IMR-90 (cell line): Measurements from ENCODE around the gene ASB3. TPM values are rescaled to one million over a fixed set of nuclear protein-coding genes. Genes with fewer than 3 reads are reported as not detected.

Source experiments
- ATAC-seq: fragments of 200-7000 bp; cut with Tn5 transposase; 2 replicates; pipeline ENCODE4 v1.9.1; 2020; ENCODE audit warnings: low read depth, mild to moderate bottlenecking, moderate library complexity
- BruUV-seq: library from RNA; stranded (reverse); fragments of 400-500 nt; replicated peaks from 2 replicates; lab custom pipeline; 2021; lab: Mats Ljungman, UMichigan
- CTCF ChIA-PET: fragments of 300-600 bp; formaldehyde crosslinking; extraction: SDS; loops from one replicate; lab custom pipeline; 2021; ENCODE audit warnings: antibody characterized with exemption; lab: Yijun Ruan, JAX
- POLR2A ChIA-PET: fragments of 300-600 bp; sonication (Branson Sonifier 250); formaldehyde crosslinking; loops from one replicate; lab custom pipeline; 2022; ENCODE audit warnings: antibody characterized with exemption; ENCODE audit not compliant: unreplicated experiment; lab: Charles Lee
- DNase-seq: peaks from one replicate; pipeline ENCODE4 v3.0.0; 2013
- H2AFZ ChIP-seq: replicated peaks from 2 replicates; pipeline ENCODE3; 2013; ENCODE audit warnings: low read length, mild to moderate bottlenecking; ENCODE audit not compliant: poor library complexity
- H2AK5ac ChIP-seq: 2 replicates; pipeline ENCODE4 v1.6.1; 2013; ENCODE audit warnings: low read depth, low read length, inconsistent platforms
- H2AK9ac ChIP-seq: replicated peaks from 2 replicates; pipeline ENCODE3; 2013; ENCODE audit warnings: mild to moderate bottlenecking, low read depth, low read length, moderate library complexity; ENCODE audit not compliant: poor library complexity
- H2BK120ac ChIP-seq: 2 replicates; pipeline ENCODE4 v1.6.1; 2013; ENCODE audit warnings: low read depth, low read length, inconsistent platforms
- H2BK15ac ChIP-seq: 3 replicates; pipeline ENCODE4 v1.6.1; 2013; ENCODE audit warnings: low read depth, low read length, inconsistent platforms
- H2BK20ac ChIP-seq: 2 replicates; pipeline ENCODE4 v1.6.1; 2013; ENCODE audit warnings: low read depth, mild to moderate bottlenecking, inconsistent platforms, low read length, moderate library complexity
- H2BK5ac ChIP-seq: 2 replicates; pipeline ENCODE4 v1.6.1; 2013; ENCODE audit warnings: mild to moderate bottlenecking, low read depth, low read length, inconsistent platforms; ENCODE audit not compliant: poor library complexity, severe bottlenecking
- H3K14ac ChIP-seq: replicated peaks from 2 replicates; pipeline ENCODE4 v1.6.1; 2013; ENCODE audit warnings: low read depth, low read length, inconsistent platforms
- H3K18ac ChIP-seq: 2 replicates; pipeline ENCODE4 v1.6.1; 2013; ENCODE audit warnings: low read depth, low read length, control low read depth
- H3K23ac ChIP-seq: 2 replicates; pipeline ENCODE4 v1.6.1; 2013; ENCODE audit warnings: low read depth, low read length, inconsistent platforms
- H3K27ac ChIP-seq: 2 replicates; pipeline ENCODE4 v1.5.1; 2013; ENCODE audit warnings: mild to moderate bottlenecking, control low read depth, low read length; ENCODE audit not compliant: insufficient read depth
- H3K27me3 ChIP-seq: 2 replicates; pipeline ENCODE4 v1.6.1; 2013; ENCODE audit warnings: low read length; ENCODE audit not compliant: control insufficient read depth, insufficient read depth
- H3K36me3 ChIP-seq: 2 replicates; pipeline ENCODE4 v1.6.1; 2013; ENCODE audit warnings: low read length, mixed read lengths; ENCODE audit not compliant: control insufficient read depth, insufficient read depth
- H3K4ac ChIP-seq: 2 replicates; pipeline ENCODE4 v1.6.1; 2013; ENCODE audit warnings: low read depth, low read length, inconsistent platforms
- H3K4me1 ChIP-seq: 2 replicates; pipeline ENCODE4 v1.6.1; 2013; ENCODE audit warnings: low read length, mixed read lengths; ENCODE audit not compliant: control insufficient read depth, insufficient read depth
- H3K4me2 ChIP-seq: 2 replicates; pipeline ENCODE4 v1.6.1; 2013; ENCODE audit warnings: low read depth, mild to moderate bottlenecking, control low read depth, low read length, moderate library complexity
- H3K4me3 ChIP-seq: 2 replicates; pipeline ENCODE4 v1.5.1; 2013; ENCODE audit warnings: low read depth, mild to moderate bottlenecking, control low read depth, low read length, moderate library complexity; ENCODE audit not compliant: insufficient read depth
- H3K56ac ChIP-seq: 2 replicates; pipeline ENCODE4 v1.6.1; 2013; ENCODE audit warnings: low read length, inconsistent platforms; ENCODE audit not compliant: insufficient read depth; ENCODE audit errors: extremely low read depth
- H3K79me1 ChIP-seq, 2 experiments: 2 replicates each; pipeline ENCODE4 v1.6.1; 2013; ENCODE audit warnings: low read length in 2 of 2, inconsistent platforms in 1 of 2, low read depth in 1 of 2
- H3K9ac ChIP-seq: 2 replicates; pipeline ENCODE4 v1.6.1; 2013; ENCODE audit warnings: low read depth, low read length, control low read depth
- H3K9me1 ChIP-seq: 2 replicates; pipeline ENCODE4 v1.6.1; 2013; ENCODE audit warnings: low read length, inconsistent platforms; ENCODE audit not compliant: insufficient read depth
- H3K9me3 ChIP-seq: 2 replicates; pipeline ENCODE4 v1.6.1; 2013; ENCODE audit warnings: low read length; ENCODE audit not compliant: control insufficient read depth, insufficient read depth
- H4K20me1 ChIP-seq: 2 replicates; pipeline ENCODE4 v1.6.1; 2013; ENCODE audit warnings: low read length, inconsistent platforms; ENCODE audit not compliant: insufficient read depth
- H4K5ac ChIP-seq: 2 replicates; pipeline ENCODE4 v1.6.1; 2013; ENCODE audit warnings: mild to moderate bottlenecking, low read depth, low read length, control low read depth
- H4K8ac ChIP-seq, 2 experiments: 2 replicates each; pipeline ENCODE4 v1.6.1; 2013; ENCODE audit warnings: low read depth in 2 of 2, low read length in 2 of 2, control low read depth in 1 of 2, inconsistent platforms in 1 of 2
- H4K91ac ChIP-seq: 2 replicates; pipeline ENCODE4 v1.6.1; 2013; ENCODE audit warnings: low read depth, low read length, inconsistent platforms; ENCODE audit not compliant: insufficient read depth
- BHLHE40 ChIP-seq: fragments of 150-350 bp; IDR thresholded peaks from 2 replicates; pipeline ENCODE4 v1.6.1; 2016; ENCODE audit warnings: mild to moderate bottlenecking, low read depth, low read length
- CEBPB ChIP-seq: IDR thresholded peaks from 2 replicates; pipeline ENCODE4 v1.6.1; 2012; ENCODE audit warnings: low read depth, low read length, improper control_type of control experiment
- CHD1 ChIP-seq: IDR thresholded peaks from 2 replicates; pipeline ENCODE4 v1.6.1; 2012; ENCODE audit warnings: low read depth, low read length, improper control_type of control experiment
- ELK1 ChIP-seq: fragments of 150-350 bp; IDR thresholded peaks from 2 replicates; pipeline ENCODE4 v1.6.1; 2016; ENCODE audit warnings: low read depth, mild to moderate bottlenecking, low read length, moderate library complexity, borderline replicate concordance
- FOS ChIP-seq: fragments of 150-350 bp; IDR thresholded peaks from 2 replicates; pipeline ENCODE4 v1.6.1; 2016; ENCODE audit warnings: low read depth, low read length
- MAZ ChIP-seq: IDR thresholded peaks from 2 replicates; pipeline ENCODE4 v1.6.1; 2012; ENCODE audit warnings: low read depth, mild to moderate bottlenecking, low read length, improper control_type of control experiment, moderate library complexity, borderline replicate concordance
- NFE2L2 ChIP-seq: fragments of 150-350 bp; IDR thresholded peaks from 2 replicates; pipeline ENCODE4 v1.6.1; 2016; ENCODE audit warnings: low read depth, mild to moderate bottlenecking, low read length
- POLR2A ChIP-seq: IDR thresholded peaks from 2 replicates; pipeline ENCODE4 v1.6.1; 2012; ENCODE audit warnings: mild to moderate bottlenecking, low read depth, low read length
- RAD21 ChIP-seq: IDR thresholded peaks from 2 replicates; pipeline ENCODE4 v1.6.1; 2012; ENCODE audit warnings: low read length, improper control_type of control experiment
- RCOR1 ChIP-seq: IDR thresholded peaks from 2 replicates; pipeline ENCODE4 v1.6.1; 2012; ENCODE audit warnings: mild to moderate bottlenecking, low read length, improper control_type of control experiment; ENCODE audit not compliant: insufficient replicate concordance
- RFX5 ChIP-seq: IDR thresholded peaks from 2 replicates; pipeline ENCODE4 v1.8.0; 2012; ENCODE audit warnings: low read depth, mild to moderate bottlenecking, low read length, moderate library complexity
- WGBS, 2 experiments: methylation state at CpG; one replicate each; pipeline versions ENCODE4 v1.1.5 to v1.1.7; 2013; ENCODE audit warnings: missing lambda C conversion rate in 2 of 2; ENCODE audit not compliant: insufficient read length in 1 of 2; ENCODE audit errors: extremely low coverage in 2 of 2; 5-methylcytosine and 5-hydroxymethylcytosine counted together
- dilution Hi-C: fragments of 300-500 bp; cut with HindIII; formaldehyde crosslinking; loops from one replicate; pipeline ENCODE4 v1.14.3; 2018; ENCODE audit warnings: low sequenced_read_pairs; ENCODE audit not compliant: unreplicated experiment
- in situ Hi-C: fragments of 300-500 bp; cut with MboI; formaldehyde crosslinking; loops from 3 replicates; pipeline ENCODE4 v1.14.3; 2019; ENCODE audit warnings: low sequenced_read_pairs, inconsistent platforms, mixed read lengths
- intact Hi-C: fragments of 100-400 bp; cut with micrococcal nuclease; formaldehyde crosslinking; loops from 2 replicates; pipeline ENCODE4 v1.10.0; 2022
- polyA plus RNA-seq, 3 experiments: library from polyadenylated mRNA; depleted of rRNA; stranded (reverse); fragments of >200 nt; gene quantifications; 2 replicates each; pipeline ENCODE4 v1.2.3, GENCODE V29; 2012; ENCODE audit warnings: low replicate concordance in 1 of 3
- total RNA-seq: library from RNA; depleted of rRNA; stranded (reverse); fragments of >200 nt; gene quantifications from 2 replicates; pipeline ENCODE4 v1.2.3, GENCODE V29; 2012
- TF ChIP-seq, protein P1 (sequence below): fragments of 150-350 bp; IDR thresholded peaks from 2 replicates; pipeline ENCODE4 v1.6.1; 2017; ENCODE audit warnings: mild to moderate bottlenecking, antibody characterized with exemption, low read length, low read depth
- TF ChIP-seq, protein P2 (sequence below): conservative IDR thresholded peaks from 2 replicates; pipeline ENCODE4 v1.5.1; 2012; ENCODE audit warnings: mild to moderate bottlenecking, low read depth, low read length, improper control_type of control experiment

ASB3 gene
- total and polyA plus RNA-seq, 2 of the 4 experiments (the other 2 are of a cell fraction), result 19.2 to 36.2 TPM

DNA sequence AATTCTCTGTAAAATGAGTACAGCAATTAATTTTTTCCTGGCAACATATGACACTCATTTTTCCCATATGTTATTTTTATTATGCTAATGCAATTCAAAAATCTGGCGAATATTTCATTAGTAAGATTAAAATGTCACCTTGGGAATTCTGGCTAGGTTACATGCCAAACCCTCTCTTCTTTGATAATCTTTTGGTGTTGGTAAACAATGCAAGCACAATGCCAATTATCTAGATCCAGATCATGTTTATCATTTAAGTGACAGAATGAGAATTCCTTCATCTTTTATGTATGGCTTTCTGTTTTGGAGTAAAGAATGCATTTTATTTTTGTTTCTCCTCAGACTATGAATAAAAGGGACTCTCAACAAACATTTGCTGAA lies 39.3 kb upstream of the ASB3 start:
- no TSS peak for BruUV-seq
- dilution Hi-C loops, result no loop called here
- CTCF ChIA-PET, result no interaction called here

More for the DNA sequence above, 39.3 kb upstream of the ASB3 start:
- intact Hi-C loops (no loop called here), in situ Hi-C loops (no loop called here)
- no CpG with 5 or more reads among the region's 1 CpG for WGBS, 2 experiments
- no peak overlapping the region for H3K56ac ChIP-seq
- no peaks in the 10 kb centered on the region for H3K9me3 ChIP-seq
- ATAC-seq (no peak), DNase-seq (no peak)
- H3K14ac ChIP-seq, result no peak overlapping the region
- POLR2A ChIA-PET, result no interaction called here
- no peaks in the 10 kb centered on the region for H4K20me1 ChIP-seq
- H3K9ac ChIP-seq, result no peak overlapping the region
- no peak overlapping the region for H2AK9ac ChIP-seq
- no peak overlapping the region for H4K5ac ChIP-seq
- H3K23ac ChIP-seq, result no peak overlapping the region
- no peak overlapping the region for H3K27ac ChIP-seq
- H3K18ac ChIP-seq, result no peak overlapping the region
- H3K36me3 ChIP-seq, result peaks cover 3% of the 10 kb centered on the region; the same call in 1 of the 2 replicates
- H2BK5ac ChIP-seq, result no peak overlapping the region
- no peak overlapping the region for H3K4ac ChIP-seq
- no peak overlapping the region for H2BK20ac ChIP-seq
- H4K8ac ChIP-seq, result no peak overlapping the region
- no peak overlapping the region for H4K91ac ChIP-seq
- H2AFZ ChIP-seq, result no peak overlapping the region
- H2BK120ac ChIP-seq, result no peak overlapping the region
- H3K4me3 ChIP-seq, result no peak overlapping the region
- H2BK15ac ChIP-seq, result no peak overlapping the region
- H2AK5ac ChIP-seq, result no peak overlapping the region
- no peak overlapping the region for H3K4me2 ChIP-seq
- H3K4me1 ChIP-seq, result 0 out of 2 replicates have a peak, but pooled peaks cover 5% of the 10 kb centered on the region
- H3K79me1 ChIP-seq, result peaks cover 0 to 4% of the 10 kb centered on the region in 2 experiments; a peak in 1 of 4 replicates
- no peaks in the 10 kb centered on the region for H3K9me1 ChIP-seq
- no peak for TF ChIP-seq ELK1
- TF ChIP-seq FOS, result no peak
- TF ChIP-seq CEBPB, result no peak
- TF ChIP-seq RFX5, result no peak
- no peak for TF ChIP-seq RCOR1
- TF ChIP-seq, protein P1, sequence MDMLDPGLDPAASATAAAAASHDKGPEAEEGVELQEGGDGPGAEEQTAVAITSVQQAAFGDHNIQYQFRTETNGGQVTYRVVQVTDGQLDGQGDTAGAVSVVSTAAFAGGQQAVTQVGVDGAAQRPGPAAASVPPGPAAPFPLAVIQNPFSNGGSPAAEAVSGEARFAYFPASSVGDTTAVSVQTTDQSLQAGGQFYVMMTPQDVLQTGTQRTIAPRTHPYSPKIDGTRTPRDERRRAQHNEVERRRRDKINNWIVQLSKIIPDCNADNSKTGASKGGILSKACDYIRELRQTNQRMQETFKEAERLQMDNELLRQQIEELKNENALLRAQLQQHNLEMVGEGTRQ, result no peak
- TF ChIP-seq POLR2A, result no peak
- no peak for TF ChIP-seq NFE2L2
- TF ChIP-seq MAZ, result no peak
- no peak for TF ChIP-seq BHLHE40
- TF ChIP-seq CHD1, result no peak
- TF ChIP-seq RAD21, result no peak
- TF ChIP-seq, protein P2, sequence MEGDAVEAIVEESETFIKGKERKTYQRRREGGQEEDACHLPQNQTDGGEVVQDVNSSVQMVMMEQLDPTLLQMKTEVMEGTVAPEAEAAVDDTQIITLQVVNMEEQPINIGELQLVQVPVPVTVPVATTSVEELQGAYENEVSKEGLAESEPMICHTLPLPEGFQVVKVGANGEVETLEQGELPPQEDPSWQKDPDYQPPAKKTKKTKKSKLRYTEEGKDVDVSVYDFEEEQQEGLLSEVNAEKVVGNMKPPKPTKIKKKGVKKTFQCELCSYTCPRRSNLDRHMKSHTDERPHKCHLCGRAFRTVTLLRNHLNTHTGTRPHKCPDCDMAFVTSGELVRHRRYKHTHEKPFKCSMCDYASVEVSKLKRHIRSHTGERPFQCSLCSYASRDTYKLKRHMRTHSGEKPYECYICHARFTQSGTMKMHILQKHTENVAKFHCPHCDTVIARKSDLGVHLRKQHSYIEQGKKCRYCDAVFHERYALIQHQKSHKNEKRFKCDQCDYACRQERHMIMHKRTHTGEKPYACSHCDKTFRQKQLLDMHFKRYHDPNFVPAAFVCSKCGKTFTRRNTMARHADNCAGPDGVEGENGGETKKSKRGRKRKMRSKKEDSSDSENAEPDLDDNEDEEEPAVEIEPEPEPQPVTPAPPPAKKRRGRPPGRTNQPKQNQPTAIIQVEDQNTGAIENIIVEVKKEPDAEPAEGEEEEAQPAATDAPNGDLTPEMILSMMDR, result no peak
- no peaks in the 10 kb centered on the region for H3K27me3 ChIP-seq
